ENCODE measurements around the gene SPATC1L. TPM values are rescaled to one million over a fixed set of nuclear protein-coding genes. Genes with fewer than 3 reads are reported as not detected.

The SPATC1L gene
- total and polyA plus RNA-seq, 2 donors (not counting 3 experiments of a cell fraction or from before 2014, with no cell fraction given), result 11.5 to 15.3 TPM

- Histone ChIP-seq H3K4me3 (replicated peaks in 1 of 3; ENCODE audit: insufficient read depth in 1 of 3, low read depth in 1 of 3, low read length in 3 of 3) (no peak overlapping the region), H3K36me3 (ENCODE audit: control insufficient read depth in 2 of 2, extremely low read depth in 1 of 2, insufficient read depth in 2 of 2, low read length in 2 of 2) (no peaks in the 10 kb centered on the region), H3K4me2 (ENCODE audit: insufficient read depth, low read length) (no peak overlapping the region), H2AFZ (ENCODE audit: low read depth, low read length) (no peak overlapping the region), H3K9ac (replicated peaks; ENCODE audit: extremely low read depth, insufficient read depth, low read length) (no peak overlapping the region), H3K79me2 (ENCODE audit: control insufficient read depth, insufficient read depth, low read length) (no peaks in the 10 kb centered on the region), H3K27ac (ENCODE audit: insufficient read depth, low read depth, low read length) (no peak overlapping the region), H3K9me1 (replicated peaks; ENCODE audit: control insufficient read depth, extremely low read depth, insufficient read depth, low read length) (no peaks in the 10 kb centered on the region), H4K20me1 (replicated peaks; ENCODE audit: control insufficient read depth, extremely low read depth, insufficient read depth, low read length) (no peaks in the 10 kb centered on the region), H3K27me3 (ENCODE audit: control insufficient read depth in 2 of 2, insufficient read depth in 2 of 2, low read length in 2 of 2) (no peaks in the 10 kb centered on the region), H3K9me3 (replicated peaks; ENCODE audit: control insufficient read depth, insufficient read depth, low read length) (no peaks in the 10 kb centered on the region), H3K4me1 (ENCODE audit: control insufficient read depth, extremely low read depth, insufficient read depth, low read length) (no peaks in the 10 kb centered on the region)
- POLR2A ChIA-PET, result no interaction called here
- dilution Hi-C loops (cut with MboI; ENCODE audit: extremely low pct_ligation_motif_present, low sequenced_read_pairs) (no loop called here), intact Hi-C loops (cut with micrococcal nuclease) (no loop called here)
- TF ChIP-seq POLR2A (IDR thresholded peaks at IDR 0.05; ENCODE audit: low read depth, low read length) (no peak), POLR2AphosphoS5 (IDR thresholded peaks at IDR 0.05; ENCODE audit: insufficient read depth, low read depth, low read length) (no peak), MYC (IDR thresholded peaks at IDR 0.05; ENCODE audit: low read depth, low read length) (no peak), JUN (IDR thresholded peaks at IDR 0.05; ENCODE audit: borderline replicate concordance, insufficient read depth, insufficient read length, low read depth) (no peak), GATA2 (IDR thresholded peaks at IDR 0.05; ENCODE audit: insufficient read depth, insufficient read length, low read depth, low read length) (no peak), CTCF (IDR thresholded peaks at IDR 0.05; ENCODE audit: extremely low read depth in 1 of 2, insufficient read depth in 1 of 2, low read depth in 1 of 2, low read length in 2 of 2) (no peak), EZH2 (IDR thresholded peaks at IDR 0.05; ENCODE audit: borderline replicate concordance, low read depth, low read length, severe bottlenecking) (no peak), FOS (IDR thresholded peaks at IDR 0.05; ENCODE audit: borderline replicate concordance, insufficient read depth, low read length) (no peak)
- TF ChIP-seq, protein P1, sequence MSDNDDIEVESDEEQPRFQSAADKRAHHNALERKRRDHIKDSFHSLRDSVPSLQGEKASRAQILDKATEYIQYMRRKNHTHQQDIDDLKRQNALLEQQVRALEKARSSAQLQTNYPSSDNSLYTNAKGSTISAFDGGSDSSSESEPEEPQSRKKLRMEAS (IDR thresholded peaks at IDR 0.05; ENCODE audit: insufficient read depth, insufficient read length), result no peak
- DNase-seq (ENCODE audit: low read depth, low spot score) (no peak), FAIRE-seq (no peak)
- CTCF ChIA-PET, result no interaction called here
- no TSS peak for BruUV-seq (replicated peaks)
Measured at GRCh38 chr21:46119637-46120271, 64.5 kb downstream of the SPATC1L start.
